Uterus (tissue), 4 donors: ENCODE data around the gene TLE5. TPM values are rescaled to one million over a fixed set of nuclear protein-coding genes. Genes with fewer than 3 reads are reported as not detected.
A peak's percentile ranks its signal among the peaks of the same experiment; 100 is the strongest.

Experiments
- DNase-seq, 2 donors: peaks; one replicate each; pipeline ENCODE4 v3.0.0-alpha.2; 2019 to 2020
- H3K27ac ChIP-seq, 2 donors: fragments of 200-600 bp; sonication (generic); 1 replicate in 1 of 2; 2 replicates in 1 of 2; pipeline ENCODE4 v1.5.1; 2016 to 2018
- H3K27me3 ChIP-seq, 2 donors: fragments of 200-600 bp; sonication (generic); one replicate each; pipeline ENCODE4 v1.5.1; 2018 to 2019; ENCODE audit warnings: control low read depth in 1 of 2
- H3K36me3 ChIP-seq, 2 donors: fragments of 200-600 bp; sonication (generic); one replicate each; pipeline ENCODE4 v1.5.1; 2019; ENCODE audit warnings: control low read depth in 1 of 2
- H3K4me1 ChIP-seq, 2 donors: fragments of 200-600 bp; sonication (generic); one replicate each; pipeline ENCODE4 v1.5.1; 2018 to 2019; ENCODE audit warnings: control low read depth in 1 of 2
- H3K4me3 ChIP-seq, 2 donors: fragments of 200-600 bp; sonication (generic); 1 replicate in 1 of 2; 2 replicates in 1 of 2; pipeline ENCODE4 v1.5.1; 2018 to 2019; ENCODE audit warnings: mild to moderate bottlenecking in 1 of 2
- H3K9me3 ChIP-seq, 2 donors: fragments of 200-600 bp; sonication (generic); one replicate each; pipeline ENCODE4 v1.5.1; 2019; ENCODE audit warnings: control low read depth in 1 of 2
- POLR2A ChIP-seq, 2 donors: fragments of 450-650 bp; IDR thresholded peaks; one replicate each; pipeline ENCODE4 v1.6.1; 2016; ENCODE audit warnings: antibody characterized with exemption in 2 of 2, mild to moderate bottlenecking in 1 of 2, moderate library complexity in 1 of 2
- intact Hi-C: fragments of 100-400 bp; cut with DNase I; formaldehyde crosslinking; loops from one replicate; pipeline ENCODE4 v1.15.1; 2023; ENCODE audit warnings: low total_unique reads
- total RNA-seq, 4 donors: library from RNA; depleted of rRNA in 3 of 4; stranded (reverse); fragments of >200 nt in 3 of 4; gene quantifications; one replicate each; pipeline versions ENCODE4 v1.1.0 to v1.2.4, GENCODE V29; 2014 to 2023
- TF ChIP-seq, protein P1 (sequence below), 4 experiments: fragments of 200-600 bp in 2 of 4; fragments of 450-650 bp in 2 of 4; sonication (generic) in 2 of 4; IDR thresholded peaks; one replicate each; pipeline ENCODE4 v1.5.1; 2016 to 2019; ENCODE audit warnings: antibody characterized with exemption in 4 of 4, mild to moderate bottlenecking in 2 of 4, moderate library complexity in 1 of 4
- donor health status: DM: yes; HTN: yes; CAD: no.

TLE5 gene
- total RNA-seq, 4 donors from 2014 or later = 86.1 to 644 (median 429) TPM

DNA sequence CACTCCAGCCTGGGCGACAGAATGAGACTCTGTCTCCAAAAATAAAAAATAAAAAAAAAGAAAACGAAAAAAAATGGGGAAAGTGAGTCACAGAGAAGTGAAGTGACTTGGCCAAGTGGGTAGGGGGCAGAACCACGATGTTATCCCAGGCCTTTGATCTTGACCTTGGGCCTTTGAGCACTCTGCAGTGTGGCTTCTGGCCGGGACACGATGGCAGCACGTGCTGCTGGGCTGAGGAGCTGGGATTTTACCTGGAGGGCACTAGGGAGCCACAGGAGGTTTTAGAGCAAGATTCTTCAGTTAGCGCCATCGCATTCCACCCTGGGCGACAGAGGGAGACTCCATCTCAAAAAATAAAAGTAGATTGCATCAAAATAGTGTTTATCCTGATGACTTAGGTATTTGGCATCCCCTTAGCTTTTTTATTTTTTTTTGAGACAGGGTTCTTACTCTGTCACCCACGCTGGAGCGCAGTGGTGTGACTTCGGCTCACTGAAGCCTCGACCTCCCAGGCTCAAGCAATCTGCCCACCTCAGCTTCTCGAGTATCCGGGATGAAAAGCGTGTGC is 4.3 kb upstream of the TLE5 start:
- Histone ChIP-seq H3K27ac (no peak overlapping the region), H3K4me1 (peaks cover 0 to 4% of the 10 kb centered on the region in 2 donors), H3K27me3 (no peaks in the 10 kb centered on the region), H3K36me3 (no peaks in the 10 kb centered on the region), H3K4me3 (no peak overlapping the region), H3K9me3 (no peaks in the 10 kb centered on the region)
- TF ChIP-seq, protein P1, sequence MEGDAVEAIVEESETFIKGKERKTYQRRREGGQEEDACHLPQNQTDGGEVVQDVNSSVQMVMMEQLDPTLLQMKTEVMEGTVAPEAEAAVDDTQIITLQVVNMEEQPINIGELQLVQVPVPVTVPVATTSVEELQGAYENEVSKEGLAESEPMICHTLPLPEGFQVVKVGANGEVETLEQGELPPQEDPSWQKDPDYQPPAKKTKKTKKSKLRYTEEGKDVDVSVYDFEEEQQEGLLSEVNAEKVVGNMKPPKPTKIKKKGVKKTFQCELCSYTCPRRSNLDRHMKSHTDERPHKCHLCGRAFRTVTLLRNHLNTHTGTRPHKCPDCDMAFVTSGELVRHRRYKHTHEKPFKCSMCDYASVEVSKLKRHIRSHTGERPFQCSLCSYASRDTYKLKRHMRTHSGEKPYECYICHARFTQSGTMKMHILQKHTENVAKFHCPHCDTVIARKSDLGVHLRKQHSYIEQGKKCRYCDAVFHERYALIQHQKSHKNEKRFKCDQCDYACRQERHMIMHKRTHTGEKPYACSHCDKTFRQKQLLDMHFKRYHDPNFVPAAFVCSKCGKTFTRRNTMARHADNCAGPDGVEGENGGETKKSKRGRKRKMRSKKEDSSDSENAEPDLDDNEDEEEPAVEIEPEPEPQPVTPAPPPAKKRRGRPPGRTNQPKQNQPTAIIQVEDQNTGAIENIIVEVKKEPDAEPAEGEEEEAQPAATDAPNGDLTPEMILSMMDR (IDR thresholded peaks at IDR 0.05) = no peak
- TF ChIP-seq POLR2A (IDR thresholded peaks at IDR 0.05) = no peak
- DNase-seq = no peak
- intact Hi-C loops = no loop called here

DNA sequence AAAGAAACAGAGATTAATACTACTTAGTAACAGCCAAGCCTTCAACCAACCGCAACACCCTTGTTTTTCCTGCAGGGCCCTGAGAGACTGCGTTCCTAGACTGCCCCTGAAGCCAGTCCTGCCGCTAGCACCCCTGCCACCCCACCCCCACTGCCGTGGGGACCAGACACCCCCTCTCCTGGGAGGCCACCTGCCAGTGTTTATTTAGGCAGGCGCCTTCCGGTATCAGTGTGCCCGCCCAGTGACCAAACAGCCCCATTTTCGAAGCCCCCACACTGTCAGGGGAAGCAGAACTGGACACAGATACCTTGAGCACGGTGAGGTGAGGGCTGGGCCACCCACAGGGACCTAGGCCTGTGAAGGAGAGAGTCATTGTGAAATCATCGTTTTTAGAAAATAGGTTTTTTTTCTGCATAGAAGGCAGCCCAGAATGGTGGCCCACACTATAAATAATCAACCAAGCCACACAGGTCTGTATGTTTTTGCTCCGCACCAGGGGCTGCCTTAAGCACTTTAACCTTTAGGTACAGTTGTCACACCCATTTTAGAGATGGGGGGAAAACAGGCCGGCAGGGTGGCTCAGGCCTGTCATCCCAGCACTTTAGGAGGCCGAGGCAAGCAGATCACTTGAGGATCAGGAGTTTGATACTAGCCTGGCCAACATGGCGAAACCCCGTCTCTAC is 3.5 kb upstream of the TLE5 start:
- no peak for DNase-seq
- Histone ChIP-seq H3K27me3 (no peaks in the 10 kb centered on the region), H3K4me1 (peaks cover 0 to 7% of the 10 kb centered on the region in 2 donors), H3K36me3 (no peaks in the 10 kb centered on the region), H3K4me3 (no peak overlapping the region), H3K9me3 (no peaks in the 10 kb centered on the region), H3K27ac (no peak overlapping the region)
- intact Hi-C loops = no loop called here
- TF ChIP-seq, protein P1 (IDR thresholded peaks at IDR 0.05) = no peak
- no peak for TF ChIP-seq POLR2A (IDR thresholded peaks at IDR 0.05)

- intact Hi-C loops = no loop called here
- H3K4me3 ChIP-seq = no peak overlapping the region
- TF ChIP-seq POLR2A (IDR thresholded peaks at IDR 0.05) = no peak
- TF ChIP-seq, protein P1 (IDR thresholded peaks at IDR 0.05) = no peak
- H3K9me3 ChIP-seq = no peaks in the 10 kb centered on the region
- H3K27ac ChIP-seq = no peak overlapping the region
- peaks cover 0 to 18% of the 10 kb centered on the region in 2 donors for H3K4me1 ChIP-seq
- H3K27me3 ChIP-seq = no peaks in the 10 kb centered on the region
- no peak for DNase-seq
- H3K36me3 ChIP-seq = no peaks in the 10 kb centered on the region
These were observed 1.7 kb upstream of the TLE5 start for GRCh38 chr19:3064011-3064330.

DNA sequence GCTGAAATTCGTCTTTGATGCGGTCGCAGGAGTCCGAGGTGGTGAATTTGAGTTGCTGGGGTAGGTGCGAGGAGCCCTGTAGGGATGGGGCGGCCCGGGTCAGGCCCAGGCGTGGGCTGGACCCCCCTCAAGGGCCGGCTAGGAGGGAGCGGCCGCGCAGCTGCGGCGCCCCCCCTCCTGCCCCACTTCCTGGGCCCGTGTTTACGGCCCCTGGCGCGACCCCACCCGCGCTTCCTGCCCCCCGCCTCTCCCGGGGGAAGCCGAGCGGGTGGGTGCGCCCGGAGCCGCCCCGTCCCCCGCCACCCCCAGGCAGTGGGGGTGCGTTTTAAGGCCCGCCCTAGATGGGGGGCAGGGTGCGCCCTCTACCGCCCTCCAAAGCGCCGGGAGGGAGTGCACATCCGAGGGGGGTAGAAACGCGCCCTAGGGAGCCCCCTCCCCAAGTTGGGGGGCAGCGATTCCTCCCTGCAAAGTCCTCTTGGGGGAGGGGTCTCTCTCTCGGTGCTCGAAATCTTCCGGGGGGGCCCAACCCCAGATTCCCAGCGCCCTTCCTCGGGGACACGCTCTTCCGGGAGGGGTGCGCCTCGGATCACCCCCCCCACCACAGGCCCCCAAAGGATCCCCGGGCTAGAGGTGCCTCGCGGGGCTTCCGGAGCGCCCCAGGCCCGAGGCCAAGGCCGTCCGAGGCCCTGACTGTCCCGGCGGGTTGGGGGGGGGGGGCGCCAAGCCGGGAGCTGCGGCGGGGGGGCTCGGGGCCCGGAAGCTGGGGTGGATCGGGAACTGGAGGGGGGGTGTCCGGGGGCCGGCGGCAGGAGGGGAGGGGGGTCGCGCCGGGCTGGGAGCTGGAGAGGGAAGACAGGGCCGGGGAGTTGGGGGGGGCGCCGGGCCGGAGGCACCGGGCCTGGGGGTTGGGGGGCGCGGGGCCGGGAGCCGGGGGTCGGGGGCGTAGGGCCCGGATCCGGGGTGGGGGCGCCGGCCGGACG is 823 bp downstream of the TLE5 start:
- TF ChIP-seq, protein P1 (IDR thresholded peaks at IDR 0.05) = peak; percentile 31 to 50 (median 42)
- peak in 1 of 2 donors; percentile 69 for TF ChIP-seq POLR2A (IDR thresholded peaks at IDR 0.05)
- Histone ChIP-seq H3K4me1 (peaks cover 6 to 33% of the 10 kb centered on the region in 2 donors), H3K4me3 (peak overlapping the region; percentile 85 to 97), H3K36me3 (no peaks in the 10 kb centered on the region), H3K9me3 (no peaks in the 10 kb centered on the region), H3K27ac (peak overlapping the region; percentile 98 to 99), H3K27me3 (no peaks in the 10 kb centered on the region)
- intact Hi-C loops = no loop called here
- peak; percentile 71 to 77 for DNase-seq

DNA sequence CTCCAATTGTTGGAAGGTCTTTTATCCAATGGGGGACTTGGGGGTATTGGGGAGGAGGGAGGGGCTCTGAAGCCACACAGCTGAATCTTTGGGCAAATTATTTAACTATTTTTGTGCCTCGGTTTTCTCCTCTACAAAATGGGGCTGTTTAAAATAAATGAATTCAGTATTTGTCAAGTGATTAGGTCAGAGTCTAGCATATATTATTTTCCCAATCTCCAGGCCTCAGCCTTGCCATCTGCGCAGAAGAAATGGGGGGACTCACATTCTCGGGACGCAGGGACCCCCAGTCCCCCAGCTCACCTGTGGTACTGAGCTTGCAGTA is 1.5 kb downstream of the TLE5 start:
- DNase-seq = no peak
- no peaks in the 10 kb centered on the region for H3K9me3 ChIP-seq
- H3K4me3 ChIP-seq = peak overlapping the region; percentile 85 to 97
- peaks cover 8 to 36% of the 10 kb centered on the region in 2 donors for H3K4me1 ChIP-seq
- intact Hi-C loops = no loop called here
- H3K36me3 ChIP-seq = no peaks in the 10 kb centered on the region
- TF ChIP-seq, protein P1 (IDR thresholded peaks at IDR 0.05) = no peak
- no peak for TF ChIP-seq POLR2A (IDR thresholded peaks at IDR 0.05)
- H3K27ac ChIP-seq = peak overlapping the region; percentile 98 to 99
- no peaks in the 10 kb centered on the region for H3K27me3 ChIP-seq
